Panc1 (cell line): Measurements from ENCODE around the gene SLIT3. TPM values are rescaled to one million over a fixed set of nuclear protein-coding genes. Genes with fewer than 3 reads are reported as not detected.
"Not testable (repeated sequence)": the region's sequence is repeated elsewhere in the genome, so short reads cannot be mapped to it uniquely, and the experiment has no call there.

Experiments used
- ATAC-seq: fragments of 200-7000 bp; cut with Tn5 transposase; 2 replicates; pipeline ENCODE4 v1.9.1; 2020; ENCODE audit warnings: mild to moderate bottlenecking, moderate library complexity
- BruUV-seq: library from RNA; stranded (reverse); fragments of 400-500 nt; replicated peaks from 2 replicates; lab custom pipeline; 2021; lab: Mats Ljungman, UMichigan
- CTCF ChIA-PET: fragments of 300-600 bp; sonication (Branson Sonifier 250); formaldehyde crosslinking; loops from one replicate; lab custom pipeline; 2022; ENCODE audit warnings: antibody characterized with exemption; lab: Charles Lee
- POLR2A ChIA-PET: fragments of 300-600 bp; sonication (Branson Sonifier 250); formaldehyde crosslinking; loops from one replicate; lab custom pipeline; 2022; ENCODE audit warnings: antibody characterized with exemption; lab: Charles Lee
- DNase-seq: peaks from one replicate; pipeline ENCODE4 v3.0.0-alpha.2; 2010; ENCODE audit warnings: low read depth, low spot score
- H3K27ac ChIP-seq: 2 replicates; pipeline ENCODE4 v1.5.1; 2011; ENCODE audit warnings: mild to moderate bottlenecking, low read length, inconsistent platforms
- H3K27me3 ChIP-seq: fragments of 200-500 bp; sonication (Bioruptor generic); 2 replicates; pipeline ENCODE4 v1.6.0; 2014; ENCODE audit warnings: low read length, inconsistent platforms; ENCODE audit not compliant: control insufficient read depth, insufficient read depth
- H3K36me3 ChIP-seq: fragments of 200-500 bp; sonication (Bioruptor generic); 2 replicates; pipeline ENCODE4 v1.5.1; 2014; ENCODE audit warnings: inconsistent platforms, mild to moderate bottlenecking, low read length, moderate library complexity; ENCODE audit not compliant: control insufficient read depth, insufficient read depth
- H3K4me1 ChIP-seq: 2 replicates; pipeline ENCODE4 v1.5.1; 2011; ENCODE audit warnings: inconsistent platforms, mild to moderate bottlenecking, low read length, moderate library complexity; ENCODE audit not compliant: control insufficient read depth, insufficient read depth
- H3K4me3 ChIP-seq, 2 experiments: 2 replicates each; pipeline ENCODE4 v1.5.1; 2011 to 2012; ENCODE audit warnings: low read depth in 2 of 2, low read length in 2 of 2, mild to moderate bottlenecking in 2 of 2, inconsistent platforms in 1 of 2, moderate library complexity in 1 of 2
- H3K9me3 ChIP-seq: fragments of 200-500 bp; sonication (Bioruptor generic); 2 replicates; pipeline ENCODE4 v1.5.1; 2014; ENCODE audit warnings: low read depth, mild to moderate bottlenecking, inconsistent platforms, low read length, moderate library complexity; ENCODE audit not compliant: control insufficient read depth, insufficient read depth
- POLR2AphosphoS5 ChIP-seq: IDR thresholded peaks from 2 replicates; pipeline ENCODE4 v1.6.1; 2012; ENCODE audit warnings: mild to moderate bottlenecking, low read depth, low read length, moderate library complexity
- SIN3A ChIP-seq: IDR thresholded peaks from 2 replicates; pipeline ENCODE4 v1.6.1; 2012; ENCODE audit warnings: low read depth, mild to moderate bottlenecking, low read length, moderate library complexity, borderline replicate concordance; ENCODE audit not compliant: insufficient read depth
- TCF7L2 ChIP-seq: IDR thresholded peaks from 2 replicates; pipeline ENCODE4 v1.6.1; 2011; ENCODE audit warnings: mild to moderate bottlenecking, low read depth, low read length, inconsistent platforms
- in situ Hi-C: cut with HindIII; loops from 2 replicates; pipeline ENCODE4 v1.10.0; 2016; ENCODE audit warnings: low sequenced_read_pairs, low pct_unique_long_range_greater_than_20kb
- intact Hi-C: fragments of 100-400 bp; cut with micrococcal nuclease; formaldehyde crosslinking; loops from one replicate; pipeline ENCODE4 v1.10.0; 2022; ENCODE audit not compliant: unreplicated experiment
- total RNA-seq: library from RNA; stranded (reverse); gene quantifications from one replicate; pipeline ENCODE4 v1.2.1, GENCODE V29; 2021; ENCODE audit not compliant: unreplicated experiment
- TF ChIP-seq, protein P1 (sequence below), 2 experiments: IDR thresholded peaks; 2 replicates each; pipeline ENCODE4 v1.6.1; 2011 to 2012; ENCODE audit warnings: low read depth in 2 of 2, control low read depth in 1 of 2, low read length in 1 of 2, mild to moderate bottlenecking in 1 of 2, moderate library complexity in 1 of 2; ENCODE audit not compliant: insufficient read depth in 1 of 2
- TF ChIP-seq, protein P2 (sequence below): fragments of 450-650 bp; IDR thresholded peaks from 2 replicates; pipeline ENCODE4 v1.5.1; 2017; ENCODE audit warnings: mild to moderate bottlenecking

Gene SLIT3
- total RNA-seq, 1 experiment from 2014 or later, result 26.4 TPM

DNA sequence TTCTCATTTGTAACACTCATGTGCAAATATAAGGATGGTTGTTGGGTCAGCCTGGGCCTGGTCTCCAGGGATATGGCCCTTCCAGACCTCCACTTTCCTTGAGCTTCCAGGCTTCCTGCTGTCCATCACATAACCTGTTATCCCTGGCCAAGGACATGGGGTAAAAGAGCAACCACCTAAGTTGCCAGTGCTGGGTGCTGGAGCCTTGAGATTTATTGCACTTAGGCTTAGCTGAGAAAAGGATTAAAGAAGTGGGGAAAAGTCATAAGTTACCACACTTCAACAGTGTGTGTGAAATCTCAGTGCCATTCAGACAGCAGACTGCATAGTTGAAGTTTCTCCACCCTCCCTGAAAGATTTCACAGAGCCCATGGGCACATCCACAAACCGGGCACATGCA, 663.1 kb downstream of the SLIT3 start:
- Histone ChIP-seq H3K9me3 (no peaks in the 10 kb centered on the region), H3K36me3 (no peaks in the 10 kb centered on the region), H3K4me1 (no peaks in the 10 kb centered on the region), H3K4me3 (no peak overlapping the region), H3K27me3 (peaks cover 2% of the 10 kb centered on the region; the same call in 1 of the 2 replicates), H3K27ac (no peak overlapping the region)
- TF ChIP-seq, protein P1, sequence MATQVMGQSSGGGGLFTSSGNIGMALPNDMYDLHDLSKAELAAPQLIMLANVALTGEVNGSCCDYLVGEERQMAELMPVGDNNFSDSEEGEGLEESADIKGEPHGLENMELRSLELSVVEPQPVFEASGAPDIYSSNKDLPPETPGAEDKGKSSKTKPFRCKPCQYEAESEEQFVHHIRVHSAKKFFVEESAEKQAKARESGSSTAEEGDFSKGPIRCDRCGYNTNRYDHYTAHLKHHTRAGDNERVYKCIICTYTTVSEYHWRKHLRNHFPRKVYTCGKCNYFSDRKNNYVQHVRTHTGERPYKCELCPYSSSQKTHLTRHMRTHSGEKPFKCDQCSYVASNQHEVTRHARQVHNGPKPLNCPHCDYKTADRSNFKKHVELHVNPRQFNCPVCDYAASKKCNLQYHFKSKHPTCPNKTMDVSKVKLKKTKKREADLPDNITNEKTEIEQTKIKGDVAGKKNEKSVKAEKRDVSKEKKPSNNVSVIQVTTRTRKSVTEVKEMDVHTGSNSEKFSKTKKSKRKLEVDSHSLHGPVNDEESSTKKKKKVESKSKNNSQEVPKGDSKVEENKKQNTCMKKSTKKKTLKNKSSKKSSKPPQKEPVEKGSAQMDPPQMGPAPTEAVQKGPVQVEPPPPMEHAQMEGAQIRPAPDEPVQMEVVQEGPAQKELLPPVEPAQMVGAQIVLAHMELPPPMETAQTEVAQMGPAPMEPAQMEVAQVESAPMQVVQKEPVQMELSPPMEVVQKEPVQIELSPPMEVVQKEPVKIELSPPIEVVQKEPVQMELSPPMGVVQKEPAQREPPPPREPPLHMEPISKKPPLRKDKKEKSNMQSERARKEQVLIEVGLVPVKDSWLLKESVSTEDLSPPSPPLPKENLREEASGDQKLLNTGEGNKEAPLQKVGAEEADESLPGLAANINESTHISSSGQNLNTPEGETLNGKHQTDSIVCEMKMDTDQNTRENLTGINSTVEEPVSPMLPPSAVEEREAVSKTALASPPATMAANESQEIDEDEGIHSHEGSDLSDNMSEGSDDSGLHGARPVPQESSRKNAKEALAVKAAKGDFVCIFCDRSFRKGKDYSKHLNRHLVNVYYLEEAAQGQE (IDR thresholded peaks at IDR 0.05; ENCODE audit: insufficient read depth in 1 of 2, low read depth in 2 of 2, low read length in 1 of 2), result no peak
- TF ChIP-seq TCF7L2, result no peak
- no peak for TF ChIP-seq SIN3A
- TF ChIP-seq, protein P2, sequence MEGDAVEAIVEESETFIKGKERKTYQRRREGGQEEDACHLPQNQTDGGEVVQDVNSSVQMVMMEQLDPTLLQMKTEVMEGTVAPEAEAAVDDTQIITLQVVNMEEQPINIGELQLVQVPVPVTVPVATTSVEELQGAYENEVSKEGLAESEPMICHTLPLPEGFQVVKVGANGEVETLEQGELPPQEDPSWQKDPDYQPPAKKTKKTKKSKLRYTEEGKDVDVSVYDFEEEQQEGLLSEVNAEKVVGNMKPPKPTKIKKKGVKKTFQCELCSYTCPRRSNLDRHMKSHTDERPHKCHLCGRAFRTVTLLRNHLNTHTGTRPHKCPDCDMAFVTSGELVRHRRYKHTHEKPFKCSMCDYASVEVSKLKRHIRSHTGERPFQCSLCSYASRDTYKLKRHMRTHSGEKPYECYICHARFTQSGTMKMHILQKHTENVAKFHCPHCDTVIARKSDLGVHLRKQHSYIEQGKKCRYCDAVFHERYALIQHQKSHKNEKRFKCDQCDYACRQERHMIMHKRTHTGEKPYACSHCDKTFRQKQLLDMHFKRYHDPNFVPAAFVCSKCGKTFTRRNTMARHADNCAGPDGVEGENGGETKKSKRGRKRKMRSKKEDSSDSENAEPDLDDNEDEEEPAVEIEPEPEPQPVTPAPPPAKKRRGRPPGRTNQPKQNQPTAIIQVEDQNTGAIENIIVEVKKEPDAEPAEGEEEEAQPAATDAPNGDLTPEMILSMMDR, result no peak
- no peak for TF ChIP-seq POLR2AphosphoS5
- in situ Hi-C loops, result no loop called here
- no TSS peak for BruUV-seq
- CTCF ChIA-PET, result no interaction called here
- no peak for ATAC-seq
- POLR2A ChIA-PET, result no interaction called here
- DNase-seq, result no peak
- intact Hi-C loops, result no loop called here

DNA sequence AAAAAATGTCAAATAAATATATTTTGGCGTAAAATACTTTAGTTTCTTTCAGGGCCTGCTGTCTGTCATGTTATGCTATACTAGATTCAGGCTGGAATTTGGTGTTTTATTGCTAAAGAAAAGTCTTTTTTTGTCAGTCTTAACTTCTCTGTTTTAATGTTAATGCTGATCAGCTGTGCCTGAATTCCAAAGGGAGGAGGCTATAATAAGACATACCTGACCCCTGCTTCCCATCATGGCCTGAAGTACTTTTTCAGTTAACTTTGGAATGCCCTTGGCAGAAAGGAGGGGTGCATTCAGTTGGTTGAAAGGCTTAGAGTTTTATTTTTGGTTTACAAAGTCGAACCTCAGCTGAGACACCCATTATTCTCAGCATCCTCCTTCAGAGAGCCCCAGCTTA, 663.7 kb downstream of the SLIT3 start:
- DNase-seq (no peak), ATAC-seq (no peak)
- Histone ChIP-seq H3K36me3 (no peaks in the 10 kb centered on the region), H3K9me3 (no peaks in the 10 kb centered on the region), H3K4me3 (no peak overlapping the region), H3K4me1 (no peaks in the 10 kb centered on the region), H3K27me3 (peaks cover 2% of the 10 kb centered on the region; the same call in 1 of the 2 replicates), H3K27ac (no peak overlapping the region)
- TF ChIP-seq SIN3A (no peak), POLR2AphosphoS5 (no peak), TCF7L2 (no peak)
- TF ChIP-seq, protein P2, result no peak
- TF ChIP-seq, protein P1 (IDR thresholded peaks at IDR 0.05; ENCODE audit: insufficient read depth in 1 of 2, low read depth in 2 of 2, low read length in 1 of 2), result no peak
- in situ Hi-C loops, result no loop called here
- ChIA-PET CTCF (no interaction called here), POLR2A (no interaction called here)
- no TSS peak for BruUV-seq
- intact Hi-C loops, result no loop called here

DNA sequence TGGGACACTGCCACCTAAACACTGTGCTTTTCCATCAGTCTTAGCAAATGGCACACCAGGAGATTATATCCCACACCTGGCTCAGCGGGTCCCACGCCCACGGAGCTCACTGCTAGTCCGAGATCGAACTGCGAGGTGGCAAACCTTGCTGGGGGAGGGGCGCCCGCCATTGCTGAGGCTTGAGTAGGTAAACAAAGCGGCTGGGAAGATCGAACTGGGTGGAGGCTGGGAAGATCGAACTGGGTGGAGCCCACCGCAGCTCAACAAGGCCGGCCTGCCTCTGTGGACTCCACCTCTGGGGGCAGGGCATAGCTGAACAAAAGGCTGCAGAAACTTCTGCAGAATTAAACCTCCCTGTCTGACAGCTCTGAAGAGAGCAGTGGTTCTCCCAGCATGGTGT, 670.0 kb downstream of the SLIT3 start:
- ATAC-seq, DNase-seq, POLR2A ChIA-PET, BruUV-seq, in situ Hi-C loops, H3K36me3 ChIP-seq, H3K9me3 ChIP-seq, H3K27ac ChIP-seq, CTCF ChIA-PET, H3K27me3 ChIP-seq, H3K4me1 ChIP-seq, intact Hi-C loops: not testable (repeated sequence)
- H3K4me3 ChIP-seq, result 0 out of 4 replicates have a peak overlapping the region, but pooled peaks have one; percentile 8 to 24
